ENCODE results near the gene AMIGO2.

Gene AMIGO2

GRCh38 chr12:47085815-47086252, 6.1 kb upstream of the AMIGO2 start (continued):
- TF ChIP-seq ZNF280D (tag by site-specific recombination; IDR thresholded peaks at IDR 0.05) (no peak), ZNF629 (tag by site-specific recombination; IDR thresholded peaks at IDR 0.05) (0 out of 2 replicates have a peak, but pooled peaks have one; percentile 32), ZNF274 (IDR thresholded peaks at IDR 0.05; ENCODE audit: low read length) (no peak), ZNF274 (tag by site-specific recombination; IDR thresholded peaks at IDR 0.05; ENCODE audit: borderline replicate concordance) (no peak), ZNF654 (tag by site-specific recombination; IDR thresholded peaks at IDR 0.05; ENCODE audit: low read depth) (no peak), ZNF660 (tag by site-specific recombination; IDR thresholded peaks at IDR 0.05) (peak; percentile 97), ZNF48 (tag by site-specific recombination; IDR thresholded peaks at IDR 0.05) (no peak), ZNF510 (tag by site-specific recombination; IDR thresholded peaks at IDR 0.05; ENCODE audit: insufficient replicate concordance) (no peak), ZIC2 (tag by site-specific recombination; IDR thresholded peaks at IDR 0.05) (peak; percentile 52), ZBTB20 (tag by site-specific recombination; IDR thresholded peaks at IDR 0.05) (peak; percentile 11; the same call in 1 of the 2 replicates)
- TF ChIP-seq, protein P1, sequence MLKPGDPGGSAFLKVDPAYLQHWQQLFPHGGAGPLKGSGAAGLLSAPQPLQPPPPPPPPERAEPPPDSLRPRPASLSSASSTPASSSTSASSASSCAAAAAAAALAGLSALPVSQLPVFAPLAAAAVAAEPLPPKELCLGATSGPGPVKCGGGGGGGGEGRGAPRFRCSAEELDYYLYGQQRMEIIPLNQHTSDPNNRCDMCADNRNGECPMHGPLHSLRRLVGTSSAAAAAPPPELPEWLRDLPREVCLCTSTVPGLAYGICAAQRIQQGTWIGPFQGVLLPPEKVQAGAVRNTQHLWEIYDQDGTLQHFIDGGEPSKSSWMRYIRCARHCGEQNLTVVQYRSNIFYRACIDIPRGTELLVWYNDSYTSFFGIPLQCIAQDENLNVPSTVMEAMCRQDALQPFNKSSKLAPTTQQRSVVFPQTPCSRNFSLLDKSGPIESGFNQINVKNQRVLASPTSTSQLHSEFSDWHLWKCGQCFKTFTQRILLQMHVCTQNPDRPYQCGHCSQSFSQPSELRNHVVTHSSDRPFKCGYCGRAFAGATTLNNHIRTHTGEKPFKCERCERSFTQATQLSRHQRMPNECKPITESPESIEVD (tag by site-specific recombination; IDR thresholded peaks at IDR 0.05), result peak; percentile 79
- TF ChIP-seq, protein P2, sequence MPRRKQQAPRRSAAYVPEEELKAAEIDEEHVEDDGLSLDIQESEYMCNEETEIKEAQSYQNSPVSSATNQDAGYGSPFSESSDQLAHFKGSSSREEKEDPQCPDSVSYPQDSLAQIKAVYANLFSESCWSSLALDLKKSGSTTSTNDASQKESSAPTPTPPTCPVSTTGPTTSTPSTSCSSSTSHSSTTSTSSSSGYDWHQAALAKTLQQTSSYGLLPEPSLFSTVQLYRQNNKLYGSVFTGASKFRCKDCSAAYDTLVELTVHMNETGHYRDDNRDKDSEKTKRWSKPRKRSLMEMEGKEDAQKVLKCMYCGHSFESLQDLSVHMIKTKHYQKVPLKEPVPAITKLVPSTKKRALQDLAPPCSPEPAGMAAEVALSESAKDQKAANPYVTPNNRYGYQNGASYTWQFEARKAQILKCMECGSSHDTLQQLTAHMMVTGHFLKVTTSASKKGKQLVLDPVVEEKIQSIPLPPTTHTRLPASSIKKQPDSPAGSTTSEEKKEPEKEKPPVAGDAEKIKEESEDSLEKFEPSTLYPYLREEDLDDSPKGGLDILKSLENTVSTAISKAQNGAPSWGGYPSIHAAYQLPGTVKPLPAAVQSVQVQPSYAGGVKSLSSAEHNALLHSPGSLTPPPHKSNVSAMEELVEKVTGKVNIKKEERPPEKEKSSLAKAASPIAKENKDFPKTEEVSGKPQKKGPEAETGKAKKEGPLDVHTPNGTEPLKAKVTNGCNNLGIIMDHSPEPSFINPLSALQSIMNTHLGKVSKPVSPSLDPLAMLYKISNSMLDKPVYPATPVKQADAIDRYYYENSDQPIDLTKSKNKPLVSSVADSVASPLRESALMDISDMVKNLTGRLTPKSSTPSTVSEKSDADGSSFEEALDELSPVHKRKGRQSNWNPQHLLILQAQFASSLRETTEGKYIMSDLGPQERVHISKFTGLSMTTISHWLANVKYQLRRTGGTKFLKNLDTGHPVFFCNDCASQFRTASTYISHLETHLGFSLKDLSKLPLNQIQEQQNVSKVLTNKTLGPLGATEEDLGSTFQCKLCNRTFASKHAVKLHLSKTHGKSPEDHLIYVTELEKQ (tag by site-specific recombination; IDR thresholded peaks at IDR 0.05; ENCODE audit: borderline replicate concordance), result no peak
- TF ChIP-seq, protein P3, sequence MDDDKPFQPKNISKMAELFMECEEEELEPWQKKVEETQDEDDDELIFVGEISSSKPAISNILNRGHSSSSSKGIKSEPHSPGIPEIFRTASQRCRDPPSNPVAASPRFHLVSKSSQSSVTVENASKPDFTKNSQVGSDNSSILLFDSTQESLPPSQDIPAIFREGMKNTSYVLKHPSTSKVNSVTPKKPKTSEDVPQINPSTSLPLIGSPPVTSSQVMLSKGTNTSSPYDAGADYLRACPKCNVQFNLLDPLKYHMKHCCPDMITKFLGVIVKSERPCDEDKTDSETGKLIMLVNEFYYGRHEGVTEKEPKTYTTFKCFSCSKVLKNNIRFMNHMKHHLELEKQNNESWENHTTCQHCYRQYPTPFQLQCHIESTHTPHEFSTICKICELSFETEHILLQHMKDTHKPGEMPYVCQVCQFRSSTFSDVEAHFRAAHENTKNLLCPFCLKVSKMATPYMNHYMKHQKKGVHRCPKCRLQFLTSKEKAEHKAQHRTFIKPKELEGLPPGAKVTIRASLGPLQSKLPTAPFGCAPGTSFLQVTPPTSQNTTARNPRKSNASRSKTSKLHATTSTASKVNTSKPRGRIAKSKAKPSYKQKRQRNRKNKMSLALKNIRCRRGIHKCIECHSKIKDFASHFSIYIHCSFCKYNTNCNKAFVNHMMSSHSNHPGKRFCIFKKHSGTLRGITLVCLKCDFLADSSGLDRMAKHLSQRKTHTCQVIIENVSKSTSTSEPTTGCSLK (tag by site-specific recombination; IDR thresholded peaks at IDR 0.05), result no peak

DNA sequence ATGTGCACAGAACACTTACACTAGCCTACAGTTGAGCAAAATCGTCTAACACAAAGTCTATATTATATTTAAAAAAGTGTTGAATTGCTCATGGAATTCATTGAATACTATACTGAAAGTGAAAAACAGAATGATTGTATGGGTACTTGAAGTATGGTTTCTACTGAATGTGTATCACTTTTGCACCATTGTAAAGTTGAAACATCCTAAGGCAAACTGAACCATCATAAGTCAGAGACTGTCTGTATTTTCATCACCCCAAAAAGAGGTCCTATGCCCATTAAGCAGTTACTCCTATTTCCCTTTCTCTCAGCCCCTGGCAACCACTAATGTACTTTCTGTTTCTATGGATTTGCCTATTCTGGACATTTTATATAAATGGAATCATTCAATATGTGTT, 4.4 kb upstream of the AMIGO2 start:
- H3K36me3 ChIP-seq (ENCODE audit: control insufficient read depth in 2 of 2, insufficient read depth in 1 of 2, low read length in 2 of 2), result no peaks in the 10 kb centered on the region
- CTCF ChIA-PET, result no interaction called here
- H3K4me1 ChIP-seq (ENCODE audit: control insufficient read depth, insufficient read depth, low read length), result peaks cover 22% of the 10 kb centered on the region
- no peak overlapping the region for H3K4me3 ChIP-seq (ENCODE audit: low read depth, low read length)
- H3K9me3 ChIP-seq (ENCODE audit: control insufficient read depth, insufficient read depth, low read depth, low read length), result no peaks in the 10 kb centered on the region
- POLR2A ChIA-PET, result no interaction called here
- H3K27ac ChIP-seq (ENCODE audit: extremely low read depth, low read depth, low read length), result no peak overlapping the region
- TF ChIP-seq KLF7 (tag by site-specific recombination; IDR thresholded peaks at IDR 0.05; ENCODE audit: borderline replicate concordance), result no peak
- TF ChIP-seq ZBTB48 (tag by site-specific recombination; IDR thresholded peaks at IDR 0.05), result no peak
- no peak for TF ChIP-seq ZNF677 (tag by site-specific recombination; IDR thresholded peaks at IDR 0.05)

Measured in HEK293 (cell line).